A549 (cell line): Measurements from ENCODE around the gene PLEKHS1. TPM values are rescaled to one million over a fixed set of nuclear protein-coding genes. Genes with fewer than 3 reads are reported as not detected.

Experiments
- ATAC-seq, 2 experiments: fragments of 200-7000 bp in 1 of 2; fragments of >200 bp in 1 of 2; cut with Nextera tagmentation in 1 of 2; cut with Tn5 transposase in 1 of 2; 3 replicates each; pipeline versions ENCODE4 v1.8.0 to v1.9.1; 2018 to 2020; ENCODE audit warnings: mild to moderate bottlenecking in 1 of 2, moderate library complexity in 1 of 2
- CTCF ChIA-PET: fragments of 300-600 bp; sonication (Branson Sonifier 250); formaldehyde crosslinking; extraction: SDS; loops from one replicate; lab custom pipeline; 2021; ENCODE audit warnings: antibody characterized with exemption, inconsistent platforms; lab: Yijun Ruan, JAX
- POLR2A ChIA-PET: fragments of 350-600 bp; formaldehyde crosslinking; extraction: SDS; loops from one replicate; lab custom pipeline; 2021; ENCODE audit warnings: antibody characterized with exemption, inconsistent platforms; lab: Yijun Ruan, JAX
- DNase-seq, 2 experiments: peaks; one replicate each; pipeline versions ENCODE4 v3.0.0 to v3.0.0-alpha.2; 2011 to 2016; ENCODE audit warnings: low read depth in 1 of 2, low spot score in 1 of 2
- FAIRE-seq: peaks from 2 replicates; lab custom pipeline; 2011; peaks lifted over from hg19 to GRCh38; lab: Jason Lieb, UNC
- H3K27ac ChIP-seq, 2 experiments: fragments of >200 bp; sonication (Bioruptor Twin); formaldehyde crosslinking; 3 replicates each; pipeline ENCODE4 v1.5.1; 2016 to 2017
- H3K4me1 ChIP-seq: fragments of >200 bp; sonication (Bioruptor Twin); formaldehyde crosslinking; 3 replicates; pipeline ENCODE4 v1.6.1; 2016
- H3K4me2 ChIP-seq: fragments of >200 bp; sonication (Bioruptor Twin); formaldehyde crosslinking; 3 replicates; pipeline ENCODE4 v1.6.1; 2016
- H3K4me3 ChIP-seq: fragments of >200 bp; sonication (Bioruptor Twin); formaldehyde crosslinking; 3 replicates; pipeline ENCODE4 v1.5.1; 2016
- H3K9me3 ChIP-seq: fragments of >200 bp; sonication (Bioruptor Twin); formaldehyde crosslinking; 3 replicates; pipeline ENCODE4 v1.6.1; 2016
- BHLHE40 ChIP-seq: IDR thresholded peaks from 2 replicates; pipeline ENCODE4 v1.6.1; 2012; ENCODE audit warnings: low read depth, low read length, inconsistent platforms
- CBX8 ChIP-seq: fragments of 200-600 bp; sonication (generic); IDR thresholded peaks from 2 replicates; pipeline ENCODE4 v1.6.1; 2016
- CEBPB ChIP-seq, 2 experiments: fragments of >200 bp in 1 of 2; sonication (Bioruptor Twin) in 1 of 2; formaldehyde crosslinking in 1 of 2; IDR thresholded peaks; 2 replicates each; pipeline ENCODE4 v1.6.1; 2012 to 2016
- EHF ChIP-seq: fragments of 250-450 bp; sonication (Bioruptor Pico); IDR thresholded peaks from 2 replicates; pipeline ENCODE4 v1.5.0; 2020; ENCODE audit warnings: mild to moderate bottlenecking
- EP300 ChIP-seq, 2 experiments: fragments of >200 bp; sonication (Bioruptor Twin); formaldehyde crosslinking; IDR thresholded peaks; 2 replicates in 1 of 2; 3 replicates in 1 of 2; pipeline ENCODE4 v1.6.1; 2016 to 2017
- FOSB ChIP-seq: fragments of 250-450 bp; sonication (Bioruptor Pico); IDR thresholded peaks from 2 replicates; pipeline ENCODE4 v1.5.0; 2020; ENCODE audit warnings: mild to moderate bottlenecking, moderate library complexity
- FOSL2 ChIP-seq, 2 experiments: fragments of 450-650 bp in 1 of 2; fragments of >200 bp in 1 of 2; sonication (Bioruptor Twin) in 1 of 2; formaldehyde crosslinking; IDR thresholded peaks; 2 replicates each; pipeline versions ENCODE4 v1.5.0 to v1.6.1; 2016 to 2020; ENCODE audit warnings: mild to moderate bottlenecking in 1 of 2, moderate library complexity in 1 of 2
- FOXS1 ChIP-seq: fragments of 250-450 bp; sonication (Bioruptor Pico); IDR thresholded peaks from 2 replicates; pipeline ENCODE4 v1.5.0; 2020; ENCODE audit warnings: mild to moderate bottlenecking, moderate library complexity
- GATA3 ChIP-seq: IDR thresholded peaks from 2 replicates; pipeline ENCODE4 v1.6.1; 2012; ENCODE audit warnings: borderline replicate concordance
- HOXB13 ChIP-seq: fragments of 250-450 bp; sonication (Bioruptor Pico); IDR thresholded peaks from 2 replicates; pipeline ENCODE4 v1.5.0; 2020; ENCODE audit warnings: low read depth, mild to moderate bottlenecking, moderate library complexity
- JUN ChIP-seq, 2 experiments: fragments of >200 bp; sonication (Bioruptor Twin); formaldehyde crosslinking; IDR thresholded peaks; 2 replicates in 1 of 2; 3 replicates in 1 of 2; pipeline ENCODE4 v1.6.1; 2016 to 2017
- JUNB ChIP-seq: fragments of >200 bp; sonication (Bioruptor Twin); formaldehyde crosslinking; IDR thresholded peaks from 2 replicates; pipeline ENCODE4 v1.6.1; 2016
- MAFK ChIP-seq: fragments of 450-650 bp; IDR thresholded peaks from 2 replicates; pipeline ENCODE4 v1.6.1; 2014; ENCODE audit not compliant: partially characterized antibody
- MAZ ChIP-seq: fragments of 150-350 bp; IDR thresholded peaks from 2 replicates; pipeline ENCODE4 v1.6.1; 2014; ENCODE audit warnings: antibody characterized with exemption, low read depth, low read length, borderline replicate concordance
- NFE2L2 ChIP-seq: fragments of 150-350 bp; conservative IDR thresholded peaks from 2 replicates; pipeline ENCODE4 v1.6.1; 2014; ENCODE audit warnings: low read length
- NPAS2 ChIP-seq: fragments of 250-450 bp; sonication (Bioruptor Pico); IDR thresholded peaks from 2 replicates; pipeline ENCODE4 v1.8.0; 2022; ENCODE audit warnings: mild to moderate bottlenecking, moderate library complexity, borderline replicate concordance
- PHF8 ChIP-seq: fragments of 200-600 bp; sonication (generic); IDR thresholded peaks from 2 replicates; pipeline ENCODE4 v1.6.1; 2016; ENCODE audit warnings: low read depth, mild to moderate bottlenecking, antibody characterized with exemption, moderate library complexity, borderline replicate concordance
- RARB ChIP-seq: fragments of 250-450 bp; sonication (Bioruptor Pico); IDR thresholded peaks from 2 replicates; pipeline ENCODE4 v1.8.0; 2021; ENCODE audit warnings: mild to moderate bottlenecking, moderate library complexity
- SMC3 ChIP-seq: fragments of >200 bp; sonication (Bioruptor Twin); formaldehyde crosslinking; IDR thresholded peaks from 3 replicates; pipeline ENCODE4 v1.6.1; 2018; ENCODE audit warnings: inconsistent platforms
- TP53 ChIP-seq: fragments of 250-450 bp; sonication (Bioruptor Pico); IDR thresholded peaks from 2 replicates; pipeline ENCODE4 v1.5.0; 2021; ENCODE audit warnings: mild to moderate bottlenecking, moderate library complexity
- ZC3H11A ChIP-seq: fragments of 450-650 bp; IDR thresholded peaks from 2 replicates; pipeline ENCODE4 v1.6.1; 2014; ENCODE audit warnings: antibody characterized with exemption, mild to moderate bottlenecking
- WGBS: methylation state at CpG from one replicate; pipeline ENCODE4 v1.1.6; 2017; ENCODE audit errors: missing lambda C conversion rate; 5-methylcytosine and 5-hydroxymethylcytosine counted together
- polyA plus RNA-seq, 4 experiments: library from polyadenylated mRNA; depleted of rRNA in 3 of 4; stranded (reverse); fragments of >200 nt; fragmentation: RNase III in 1 of 4; extraction: RNeasy Plus Mini Kit Qiagen cat#74134 plus additional on column Dnase treatment in 1 of 4; gene quantifications; 2 replicates in 3 of 4; 3 replicates in 1 of 4; pipeline ENCODE4 v1.2.3, GENCODE V29; 2011 to 2017
- TF ChIP-seq, protein P1 (sequence below): fragments of 250-450 bp; sonication (Bioruptor Pico); IDR thresholded peaks from 2 replicates; pipeline ENCODE4 v1.5.0; 2020; ENCODE audit warnings: low read depth, mild to moderate bottlenecking, moderate library complexity
- TF ChIP-seq, protein P2 (sequence below): IDR thresholded peaks from 2 replicates; pipeline ENCODE4 v1.6.1; 2012
- TF ChIP-seq, protein P3 (sequence below): fragments of 250-450 bp; sonication (Bioruptor Pico); IDR thresholded peaks from 2 replicates; pipeline ENCODE4 v1.5.0; 2021; ENCODE audit warnings: mild to moderate bottlenecking, moderate library complexity, borderline replicate concordance
- TF ChIP-seq, protein P4 (sequence below): IDR thresholded peaks from 2 replicates; pipeline ENCODE4 v1.6.1; 2012
- TF ChIP-seq, protein P5 (sequence below): fragments of >200 bp; sonication (Bioruptor Twin); formaldehyde crosslinking; IDR thresholded peaks from 2 replicates; pipeline ENCODE4 v1.6.1; 2016
- TF ChIP-seq, protein P6 (sequence below): fragments of 200-600 bp; sonication (generic); IDR thresholded peaks from 2 replicates; pipeline ENCODE4 v1.6.1; 2016; ENCODE audit warnings: antibody characterized with exemption, mild to moderate bottlenecking, moderate library complexity

Gene PLEKHS1
- polyA plus RNA-seq, 2 of the 4 experiments (the other 2 are of a cell fraction) = 0.03 to 0.05 TPM

DNA sequence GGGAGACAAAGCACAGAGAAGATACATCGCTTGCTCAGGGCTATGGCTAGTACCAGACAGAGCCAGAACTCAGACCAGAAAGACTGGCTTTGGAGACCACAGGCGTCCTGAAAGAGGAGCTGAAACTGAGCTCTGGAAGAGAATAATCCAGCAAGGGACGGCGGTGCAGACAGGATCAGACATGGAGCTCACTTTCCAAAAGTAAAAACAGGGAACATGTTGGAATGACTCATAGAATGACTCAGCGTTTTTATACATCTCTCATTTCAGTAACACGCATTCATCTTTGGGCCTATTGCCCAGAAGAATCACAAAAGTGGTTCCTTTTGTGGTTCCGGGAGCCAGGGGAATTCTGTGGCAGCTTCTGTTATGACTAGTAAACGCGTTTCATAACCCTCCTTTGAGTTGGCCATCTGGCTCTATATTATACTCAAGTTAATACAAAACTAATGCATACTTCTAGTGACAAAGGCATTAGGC, 37.2 kb downstream of the PLEKHS1 start:
- POLR2A ChIA-PET = interaction anchor here (0.9 kb wide), 1 partner anchor 43 kb away, joined by 5 read pairs; no protein-coding TSS in a partner anchor
- ATAC-seq = peak; percentile 63 to 85
- peaks cover 22% of the 10 kb centered on the region for H3K4me1 ChIP-seq
- FAIRE-seq = peak; percentile 18
- H3K9me3 ChIP-seq = peaks cover 4% of the 10 kb centered on the region; the same call in 1 of the 3 replicates
- peak overlapping the region; percentile 56 for H3K4me2 ChIP-seq
- DNase-seq = peak; percentile 44 to 80
- TF ChIP-seq, protein P1, sequence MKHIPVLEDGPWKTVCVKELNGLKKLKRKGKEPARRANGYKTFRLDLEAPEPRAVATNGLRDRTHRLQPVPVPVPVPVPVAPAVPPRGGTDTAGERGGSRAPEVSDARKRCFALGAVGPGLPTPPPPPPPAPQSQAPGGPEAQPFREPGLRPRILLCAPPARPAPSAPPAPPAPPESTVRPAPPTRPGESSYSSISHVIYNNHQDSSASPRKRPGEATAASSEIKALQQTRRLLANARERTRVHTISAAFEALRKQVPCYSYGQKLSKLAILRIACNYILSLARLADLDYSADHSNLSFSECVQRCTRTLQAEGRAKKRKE (CRISPR knock-in tag) = 0 out of 2 replicates have a peak, but pooled peaks have one; percentile 23
- no peak for TF ChIP-seq BHLHE40
- peak in 1 of 2 experiments; percentile 35; a peak in 1 of 5 replicates for TF ChIP-seq EP300 (IDR thresholded peaks at IDR 0.05)
- peak; percentile 17; the same call in 1 of the 2 replicates for TF ChIP-seq HOXB13 (CRISPR knock-in tag)
- TF ChIP-seq JUN (IDR thresholded peaks at IDR 0.05) = peak; percentile 52 to 63; a peak in 2 of 5 replicates
- TF ChIP-seq, protein P2, sequence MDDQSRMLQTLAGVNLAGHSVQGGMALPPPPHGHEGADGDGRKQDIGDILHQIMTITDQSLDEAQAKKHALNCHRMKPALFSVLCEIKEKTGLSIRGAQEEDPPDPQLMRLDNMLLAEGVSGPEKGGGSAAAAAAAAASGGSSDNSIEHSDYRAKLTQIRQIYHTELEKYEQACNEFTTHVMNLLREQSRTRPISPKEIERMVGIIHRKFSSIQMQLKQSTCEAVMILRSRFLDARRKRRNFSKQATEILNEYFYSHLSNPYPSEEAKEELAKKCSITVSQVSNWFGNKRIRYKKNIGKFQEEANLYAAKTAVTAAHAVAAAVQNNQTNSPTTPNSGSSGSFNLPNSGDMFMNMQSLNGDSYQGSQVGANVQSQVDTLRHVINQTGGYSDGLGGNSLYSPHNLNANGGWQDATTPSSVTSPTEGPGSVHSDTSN = no peak
- peak; percentile 95 for TF ChIP-seq FOSL2 (IDR thresholded peaks at IDR 0.05)
- TF ChIP-seq FOSL2 (CRISPR knock-in tag; IDR thresholded peaks at IDR 0.05) = peak; percentile 96
- no peak for TF ChIP-seq PHF8
- TF ChIP-seq SMC3 = 0 out of 3 replicates have a peak, but pooled peaks have one; percentile 6
- peak; percentile 37; the same call in 1 of the 2 replicates for TF ChIP-seq GATA3
- TF ChIP-seq, protein P3, sequence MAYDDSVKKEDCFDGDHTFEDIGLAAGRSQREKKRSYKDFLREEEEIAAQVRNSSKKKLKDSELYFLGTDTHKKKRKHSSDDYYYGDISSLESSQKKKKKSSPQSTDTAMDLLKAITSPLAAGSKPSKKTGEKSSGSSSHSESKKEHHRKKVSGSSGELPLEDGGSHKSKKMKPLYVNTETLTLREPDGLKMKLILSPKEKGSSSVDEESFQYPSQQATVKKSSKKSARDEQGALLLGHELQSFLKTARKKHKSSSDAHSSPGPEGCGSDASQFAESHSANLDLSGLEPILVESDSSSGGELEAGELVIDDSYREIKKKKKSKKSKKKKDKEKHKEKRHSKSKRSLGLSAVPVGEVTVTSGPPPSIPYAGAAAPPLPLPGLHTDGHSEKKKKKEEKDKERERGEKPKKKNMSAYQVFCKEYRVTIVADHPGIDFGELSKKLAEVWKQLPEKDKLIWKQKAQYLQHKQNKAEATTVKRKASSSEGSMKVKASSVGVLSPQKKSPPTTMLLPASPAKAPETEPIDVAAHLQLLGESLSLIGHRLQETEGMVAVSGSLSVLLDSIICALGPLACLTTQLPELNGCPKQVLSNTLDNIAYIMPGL = no peak
- TF ChIP-seq CEBPB (IDR thresholded peaks at IDR 0.05) = peak in 1 of 2 experiments; percentile 70; a peak in 1 of 4 replicates
- 0 out of 2 replicates have a peak, but pooled peaks have one; percentile 18 for TF ChIP-seq EHF (CRISPR knock-in tag)
- peak; percentile 100 for TF ChIP-seq NFE2L2
- peak; percentile 100 for TF ChIP-seq MAFK
- TF ChIP-seq, protein P4, sequence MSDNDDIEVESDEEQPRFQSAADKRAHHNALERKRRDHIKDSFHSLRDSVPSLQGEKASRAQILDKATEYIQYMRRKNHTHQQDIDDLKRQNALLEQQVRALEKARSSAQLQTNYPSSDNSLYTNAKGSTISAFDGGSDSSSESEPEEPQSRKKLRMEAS = peak; percentile 55; the same call in 1 of the 2 replicates
- TF ChIP-seq FOSB = no peak
- peak; percentile 85 for TF ChIP-seq JUNB
- TF ChIP-seq, all 56 proteins: peak for 13
- H3K4me3 ChIP-seq = no peak overlapping the region
- CTCF ChIA-PET = interaction anchor here (0.6 to 3.7 kb wide), 5 partner anchors 11 to 1578 kb away, joined by 3 to 18 read pairs (median 4); no protein-coding TSS in a partner anchor
- WGBS = 22% methylated on average over 9 of the region's 9 CpGs
- H3K27ac ChIP-seq = peak overlapping the region; percentile 83 to 89

DNA sequence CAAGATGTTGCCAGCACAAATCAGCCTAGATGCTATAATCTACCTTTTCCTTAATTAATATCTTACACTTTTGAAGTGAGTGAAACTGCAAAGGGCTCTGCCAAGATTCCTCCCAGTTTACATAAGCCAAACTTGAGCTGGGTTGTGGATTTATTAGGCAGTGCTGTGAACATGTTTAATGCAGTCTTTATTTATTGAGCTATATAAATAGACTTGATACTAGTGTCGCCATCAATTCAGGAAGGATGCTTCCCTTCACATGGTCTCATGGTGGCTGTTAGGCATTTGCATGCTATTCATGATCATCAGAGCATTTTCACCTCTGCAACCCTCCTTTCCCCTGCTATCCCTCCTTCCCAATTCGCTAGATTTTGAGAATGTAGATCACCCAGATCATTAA, 40.2 kb downstream of the PLEKHS1 start:
- POLR2A ChIA-PET = no interaction called here
- no peak for ATAC-seq
- Histone ChIP-seq H3K4me1 (peaks cover 22% of the 10 kb centered on the region), H3K4me2 (no peak overlapping the region), H3K27ac (no peak overlapping the region), H3K9me3 (peaks cover 4% of the 10 kb centered on the region; the same call in 1 of the 3 replicates), H3K4me3 (no peak overlapping the region)
- no peak for FAIRE-seq
- no peak for DNase-seq
- CTCF ChIA-PET = interaction anchor here (0.7 to 1.2 kb wide), 6 partner anchors 8 to 319 kb away, joined by 3 to 6 read pairs (median 4); no protein-coding TSS in a partner anchor
- 80% methylated on average over 2 of the region's 2 CpGs for WGBS
- TF ChIP-seq FOXS1 (CRISPR knock-in tag) (no peak), JUN (IDR thresholded peaks at IDR 0.05) (no peak), TP53 (CRISPR knock-in tag) (no peak), MAFK (no peak), CBX8 (no peak), RARB (CRISPR knock-in tag) (no peak), ZC3H11A (no peak), NPAS2 (CRISPR knock-in tag) (no peak), EHF (CRISPR knock-in tag) (no peak), MAZ (no peak)
- TF ChIP-seq, protein P5, sequence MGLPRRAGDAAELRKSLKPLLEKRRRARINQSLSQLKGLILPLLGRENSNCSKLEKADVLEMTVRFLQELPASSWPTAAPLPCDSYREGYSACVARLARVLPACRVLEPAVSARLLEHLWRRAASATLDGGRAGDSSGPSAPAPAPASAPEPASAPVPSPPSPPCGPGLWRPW = no peak
- TF ChIP-seq, protein P6, sequence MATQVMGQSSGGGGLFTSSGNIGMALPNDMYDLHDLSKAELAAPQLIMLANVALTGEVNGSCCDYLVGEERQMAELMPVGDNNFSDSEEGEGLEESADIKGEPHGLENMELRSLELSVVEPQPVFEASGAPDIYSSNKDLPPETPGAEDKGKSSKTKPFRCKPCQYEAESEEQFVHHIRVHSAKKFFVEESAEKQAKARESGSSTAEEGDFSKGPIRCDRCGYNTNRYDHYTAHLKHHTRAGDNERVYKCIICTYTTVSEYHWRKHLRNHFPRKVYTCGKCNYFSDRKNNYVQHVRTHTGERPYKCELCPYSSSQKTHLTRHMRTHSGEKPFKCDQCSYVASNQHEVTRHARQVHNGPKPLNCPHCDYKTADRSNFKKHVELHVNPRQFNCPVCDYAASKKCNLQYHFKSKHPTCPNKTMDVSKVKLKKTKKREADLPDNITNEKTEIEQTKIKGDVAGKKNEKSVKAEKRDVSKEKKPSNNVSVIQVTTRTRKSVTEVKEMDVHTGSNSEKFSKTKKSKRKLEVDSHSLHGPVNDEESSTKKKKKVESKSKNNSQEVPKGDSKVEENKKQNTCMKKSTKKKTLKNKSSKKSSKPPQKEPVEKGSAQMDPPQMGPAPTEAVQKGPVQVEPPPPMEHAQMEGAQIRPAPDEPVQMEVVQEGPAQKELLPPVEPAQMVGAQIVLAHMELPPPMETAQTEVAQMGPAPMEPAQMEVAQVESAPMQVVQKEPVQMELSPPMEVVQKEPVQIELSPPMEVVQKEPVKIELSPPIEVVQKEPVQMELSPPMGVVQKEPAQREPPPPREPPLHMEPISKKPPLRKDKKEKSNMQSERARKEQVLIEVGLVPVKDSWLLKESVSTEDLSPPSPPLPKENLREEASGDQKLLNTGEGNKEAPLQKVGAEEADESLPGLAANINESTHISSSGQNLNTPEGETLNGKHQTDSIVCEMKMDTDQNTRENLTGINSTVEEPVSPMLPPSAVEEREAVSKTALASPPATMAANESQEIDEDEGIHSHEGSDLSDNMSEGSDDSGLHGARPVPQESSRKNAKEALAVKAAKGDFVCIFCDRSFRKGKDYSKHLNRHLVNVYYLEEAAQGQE = no peak
